ENCODE measurements around the gene CLDN22. TPM values are rescaled to one million over a fixed set of nuclear protein-coding genes. Genes with fewer than 3 reads are reported as not detected.

Gene CLDN22
- total RNA-seq, 5 donors from 2014 or later (not counting 1 experiment from before 2014, with no cell fraction given) = not detected

DNA sequence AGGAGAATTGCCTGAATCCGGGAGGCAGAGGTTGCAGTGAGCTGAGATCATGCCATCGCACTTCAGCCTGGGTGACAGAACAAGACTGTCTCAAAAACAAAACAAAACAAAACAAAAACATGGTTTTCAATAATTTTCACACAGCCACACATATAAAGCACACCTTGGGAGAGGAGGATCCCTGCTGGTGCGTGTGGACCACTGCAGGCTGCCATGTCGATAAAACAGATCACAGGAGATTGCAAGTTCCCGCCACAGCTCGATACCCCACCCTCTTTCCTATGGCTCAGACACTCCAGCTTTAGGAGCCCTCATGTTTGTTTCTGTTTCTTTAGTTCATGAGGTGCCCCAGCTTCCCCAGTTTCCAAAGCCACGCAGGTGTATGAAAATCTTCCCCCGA is 33.5 kb upstream of the CLDN22 start:
- no peak overlapping the region for H3K27ac ChIP-seq (ENCODE audit: low read length)
- Mint-ChIP-seq H3K27ac (no peak overlapping the region), H3K9me3 (no peaks in the 10 kb centered on the region), H3K36me3 (no peaks in the 10 kb centered on the region), H3K27me3 (peaks cover 18 to 20% of the 10 kb centered on the region in 2 donors), H3K4me1 (peaks cover 0 to 13% (median 4%) of the 10 kb centered on the region in 3 donors), H3K4me3 (no peak overlapping the region)
- no peak for DNase-seq
- CTCF ChIA-PET = no interaction called here
- H3K36me3 ChIP-seq (ENCODE audit: control insufficient read depth in 2 of 2, extremely low read depth in 1 of 2, insufficient read depth in 1 of 2, low read length in 1 of 2) = no peaks in the 10 kb centered on the region
- peaks cover 0 to 21% of the 10 kb centered on the region in 2 experiments for H3K27me3 ChIP-seq (replicated peaks in 1 of 2; ENCODE audit: control insufficient read depth in 2 of 2, extremely low read depth in 1 of 2, insufficient read depth in 2 of 2, low read length in 1 of 2)
- POLR2A ChIA-PET = no interaction called here
- WGBS (ENCODE audit: insufficient coverage) = 73% methylated on average over 6 of the region's 8 CpGs
- H3K4me1 ChIP-seq (ENCODE audit: control insufficient read depth in 1 of 2, extremely low read depth in 1 of 2, insufficient read depth in 2 of 2, low read length in 2 of 2) = no peaks in the 10 kb centered on the region
- no peak for ATAC-seq (replicated peaks in 1 of 4)
- H3K9me3 ChIP-seq = no peaks in the 10 kb centered on the region
- H3K4me3 ChIP-seq (ENCODE audit: control insufficient read depth in 1 of 2, extremely low read depth in 1 of 2, low read length in 1 of 2) = no peak overlapping the region

DNA sequence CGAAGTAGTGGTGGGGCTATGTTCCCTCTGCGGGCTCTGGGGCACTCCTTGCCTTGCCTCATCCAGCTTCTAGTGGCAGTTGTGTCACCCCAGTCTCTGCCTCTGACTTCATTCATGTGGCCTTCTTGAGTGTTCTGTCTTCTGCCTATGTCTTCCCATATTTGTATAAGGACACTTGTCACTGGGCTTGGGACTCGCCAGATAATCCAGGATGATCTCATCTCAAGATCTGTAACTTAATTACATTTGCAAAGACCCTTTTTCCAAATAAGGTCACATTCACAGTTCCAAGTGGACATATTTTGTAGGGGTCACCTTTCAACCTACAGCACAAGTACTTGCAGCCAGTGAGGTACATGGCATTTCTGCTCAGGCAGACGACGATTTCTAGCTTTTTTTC is 32.5 kb upstream of the CLDN22 start:
- H3K27ac Mint-ChIP-seq = no peak overlapping the region
- Histone ChIP-seq H3K27me3 (replicated peaks in 1 of 2; ENCODE audit: control insufficient read depth in 2 of 2, extremely low read depth in 1 of 2, insufficient read depth in 2 of 2, low read length in 1 of 2) (peaks cover 0 to 31% of the 10 kb centered on the region in 2 experiments), H3K9me3 (no peaks in the 10 kb centered on the region), H3K36me3 (ENCODE audit: control insufficient read depth in 2 of 2, extremely low read depth in 1 of 2, insufficient read depth in 1 of 2, low read length in 1 of 2) (no peaks in the 10 kb centered on the region), H3K4me3 (ENCODE audit: control insufficient read depth in 1 of 2, extremely low read depth in 1 of 2, low read length in 1 of 2) (no peak overlapping the region), H3K27ac (ENCODE audit: low read length) (no peak overlapping the region), H3K4me1 (ENCODE audit: control insufficient read depth in 1 of 2, extremely low read depth in 1 of 2, insufficient read depth in 2 of 2, low read length in 2 of 2) (no peaks in the 10 kb centered on the region)
- no peaks in the 10 kb centered on the region for H3K9me3 Mint-ChIP-seq
- H3K4me3 Mint-ChIP-seq = no peak overlapping the region
- 100% methylated on average over 1 of the region's 5 CpGs for WGBS (ENCODE audit: insufficient coverage)
- ATAC-seq (replicated peaks in 1 of 4) = no peak
- no peaks in the 10 kb centered on the region for H3K36me3 Mint-ChIP-seq
- no peak for DNase-seq
- POLR2A ChIA-PET = no interaction called here
- H3K27me3 Mint-ChIP-seq = peaks cover 21 to 25% of the 10 kb centered on the region in 2 donors
- CTCF ChIA-PET = no interaction called here
- peaks cover 0 to 13% (median 4%) of the 10 kb centered on the region in 3 donors for H3K4me1 Mint-ChIP-seq

DNA sequence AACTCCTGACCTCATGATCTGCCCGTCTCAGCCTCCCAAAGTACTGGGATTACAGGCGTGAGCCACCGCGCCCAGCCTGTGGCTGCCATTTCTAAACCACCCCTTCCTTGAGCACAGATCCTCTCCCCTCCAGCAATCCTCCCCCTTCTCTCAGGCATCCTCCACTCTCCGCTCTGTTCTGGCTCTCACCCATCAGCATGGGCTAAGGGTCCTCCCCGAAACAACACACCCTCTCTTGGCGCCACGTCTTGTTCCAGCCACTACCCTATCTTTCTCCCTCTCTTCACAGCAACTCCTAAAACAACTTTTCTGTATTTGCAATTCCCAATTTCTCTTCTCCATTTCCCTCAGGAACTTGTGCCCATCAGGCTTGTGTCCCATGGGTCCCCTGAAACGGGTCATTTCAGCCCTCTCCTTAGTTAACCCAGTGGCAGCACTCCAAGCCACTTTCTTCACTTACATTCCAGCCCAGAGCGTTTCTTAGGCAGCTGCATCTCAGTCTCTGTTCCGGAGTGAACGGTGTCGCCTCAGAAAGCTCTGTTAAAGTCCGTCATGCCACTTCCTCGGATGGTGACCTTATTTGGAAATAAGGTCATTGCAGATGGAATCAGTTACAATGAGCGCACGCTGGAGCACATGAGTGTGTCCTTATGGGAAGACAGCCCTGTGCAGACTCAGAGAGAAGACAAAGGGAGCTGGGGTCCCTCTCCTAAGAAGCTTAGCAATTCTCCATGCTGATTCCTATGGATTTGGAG is 30.4 kb upstream of the CLDN22 start:
- H3K27me3 ChIP-seq (replicated peaks in 1 of 2; ENCODE audit: control insufficient read depth in 2 of 2, extremely low read depth in 1 of 2, insufficient read depth in 2 of 2, low read length in 1 of 2) = peaks cover 0 to 34% of the 10 kb centered on the region in 2 experiments
- H3K27ac Mint-ChIP-seq = no peak overlapping the region
- peaks cover 0 to 13% (median 4%) of the 10 kb centered on the region in 3 donors for H3K4me1 Mint-ChIP-seq
- no peak overlapping the region for H3K27ac ChIP-seq (ENCODE audit: low read length)
- no peaks in the 10 kb centered on the region for H3K9me3 ChIP-seq
- H3K36me3 Mint-ChIP-seq = no peaks in the 10 kb centered on the region
- H3K9me3 Mint-ChIP-seq = no peaks in the 10 kb centered on the region
- WGBS (ENCODE audit: insufficient coverage) = 90% methylated on average over 13 of the region's 17 CpGs
- no peaks in the 10 kb centered on the region for H3K36me3 ChIP-seq (ENCODE audit: control insufficient read depth in 2 of 2, extremely low read depth in 1 of 2, insufficient read depth in 1 of 2, low read length in 1 of 2)
- POLR2A ChIA-PET = no interaction called here
- CTCF ChIA-PET = no interaction called here
- no peak for DNase-seq
- no peak overlapping the region for H3K4me3 Mint-ChIP-seq
- no peak overlapping the region for H3K4me3 ChIP-seq (ENCODE audit: control insufficient read depth in 1 of 2, extremely low read depth in 1 of 2, low read length in 1 of 2)
- no peaks in the 10 kb centered on the region for H3K4me1 ChIP-seq (ENCODE audit: control insufficient read depth in 1 of 2, extremely low read depth in 1 of 2, insufficient read depth in 2 of 2, low read length in 2 of 2)
- no peak for ATAC-seq (replicated peaks in 1 of 4)
- peaks cover 22 to 26% of the 10 kb centered on the region in 2 donors for H3K27me3 Mint-ChIP-seq

DNA sequence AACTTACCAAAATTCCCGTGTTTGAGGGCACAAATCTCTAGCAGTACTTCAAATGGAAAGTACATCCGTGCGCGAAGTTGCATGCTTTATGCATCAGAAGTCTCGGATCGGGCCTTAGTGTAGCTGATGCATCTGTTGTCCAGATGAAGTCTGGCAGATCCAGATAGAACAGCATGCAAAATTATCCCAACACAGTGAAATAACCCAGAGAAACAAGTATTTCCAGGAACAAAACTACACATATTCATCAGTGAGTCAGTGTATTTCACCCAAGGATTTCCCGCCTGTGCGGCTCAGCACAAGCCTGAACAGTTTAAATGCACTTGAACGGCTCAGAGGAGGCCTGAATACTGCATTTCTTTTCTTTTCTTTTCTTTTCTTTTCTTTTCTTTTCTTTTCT is 29.6 kb upstream of the CLDN22 start:
- Histone ChIP-seq H3K36me3 (ENCODE audit: control insufficient read depth in 2 of 2, extremely low read depth in 1 of 2, insufficient read depth in 1 of 2, low read length in 1 of 2) (no peaks in the 10 kb centered on the region), H3K27ac (ENCODE audit: low read length) (no peak overlapping the region), H3K4me3 (ENCODE audit: control insufficient read depth in 1 of 2, extremely low read depth in 1 of 2, low read length in 1 of 2) (no peak overlapping the region), H3K9me3 (no peaks in the 10 kb centered on the region), H3K4me1 (ENCODE audit: control insufficient read depth in 1 of 2, extremely low read depth in 1 of 2, insufficient read depth in 2 of 2, low read length in 2 of 2) (no peaks in the 10 kb centered on the region), H3K27me3 (replicated peaks in 1 of 2; ENCODE audit: control insufficient read depth in 2 of 2, extremely low read depth in 1 of 2, insufficient read depth in 2 of 2, low read length in 1 of 2) (peaks cover 0 to 41% of the 10 kb centered on the region in 2 experiments)
- CTCF ChIA-PET = no interaction called here
- Mint-ChIP-seq H3K27ac (no peak overlapping the region), H3K9me3 (no peaks in the 10 kb centered on the region), H3K4me1 (peaks cover 0 to 13% (median 4%) of the 10 kb centered on the region in 3 donors), H3K36me3 (no peaks in the 10 kb centered on the region), H3K27me3 (peaks cover 23 to 28% of the 10 kb centered on the region in 2 donors), H3K4me3 (no peak overlapping the region)
- WGBS (ENCODE audit: insufficient coverage) = 100% methylated on average over 4 of the region's 9 CpGs
- DNase-seq (no peak), ATAC-seq (replicated peaks in 1 of 4) (no peak)
- POLR2A ChIA-PET = no interaction called here

DNA sequence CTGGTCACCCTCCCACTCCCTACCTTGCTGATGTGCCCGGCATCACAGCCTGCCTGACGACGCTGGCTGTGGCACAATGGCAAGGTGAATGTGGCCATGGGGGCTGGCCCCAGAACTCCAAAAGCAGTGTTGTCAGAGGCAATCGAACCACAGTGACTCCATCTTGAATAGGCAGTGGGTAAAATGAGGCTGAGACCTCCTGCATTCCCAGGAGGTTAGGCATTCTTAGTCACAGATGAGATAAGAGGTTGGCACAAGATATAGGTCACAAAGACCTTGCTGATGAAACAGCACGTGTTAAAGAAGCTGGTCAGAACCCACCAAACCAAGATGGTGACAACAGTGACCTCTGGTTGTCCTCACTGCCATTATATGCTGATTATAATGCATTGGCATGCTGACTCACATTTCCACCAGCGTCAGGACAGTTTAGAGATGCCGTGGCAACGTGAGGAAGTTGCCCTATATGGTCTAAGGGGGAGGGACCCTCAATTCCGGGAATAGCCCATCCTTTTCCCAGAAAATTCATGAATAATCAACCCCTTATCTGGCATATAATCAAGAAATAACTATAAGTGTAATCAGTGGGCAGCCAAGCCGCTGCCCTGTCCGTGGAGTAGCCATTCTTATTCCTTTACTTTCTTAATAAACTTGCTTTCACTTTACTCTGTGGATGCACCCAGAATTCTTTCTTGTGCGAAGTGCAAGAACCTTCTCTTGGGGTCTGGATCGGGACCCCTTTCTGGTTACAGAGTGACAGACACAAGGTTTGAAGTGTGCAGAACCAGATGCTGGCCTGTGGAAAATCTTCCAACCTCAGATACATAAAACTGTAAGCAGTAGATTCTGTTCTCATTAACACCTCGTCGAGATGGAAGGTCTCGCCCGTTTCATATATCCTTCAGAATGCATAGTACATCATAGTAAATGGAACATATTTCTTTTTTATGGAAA is 28.9 kb upstream of the CLDN22 start:
- no peak for ATAC-seq (replicated peaks in 1 of 4)
- H3K27me3 ChIP-seq (replicated peaks in 1 of 2; ENCODE audit: control insufficient read depth in 2 of 2, extremely low read depth in 1 of 2, insufficient read depth in 2 of 2, low read length in 1 of 2) = peaks cover 0 to 43% of the 10 kb centered on the region in 2 experiments
- peaks cover 0 to 13% (median 4%) of the 10 kb centered on the region in 3 donors for H3K4me1 Mint-ChIP-seq
- H3K4me3 ChIP-seq (ENCODE audit: control insufficient read depth in 1 of 2, extremely low read depth in 1 of 2, low read length in 1 of 2) = no peak overlapping the region
- H3K9me3 Mint-ChIP-seq = no peaks in the 10 kb centered on the region
- DNase-seq = no peak
- H3K4me3 Mint-ChIP-seq = no peak overlapping the region
- ChIA-PET POLR2A (no interaction called here), CTCF (no interaction called here)
- H3K9me3 ChIP-seq = no peaks in the 10 kb centered on the region
- H3K36me3 ChIP-seq (ENCODE audit: control insufficient read depth in 2 of 2, extremely low read depth in 1 of 2, insufficient read depth in 1 of 2, low read length in 1 of 2) = no peaks in the 10 kb centered on the region
- H3K4me1 ChIP-seq (ENCODE audit: control insufficient read depth in 1 of 2, extremely low read depth in 1 of 2, insufficient read depth in 2 of 2, low read length in 2 of 2) = no peaks in the 10 kb centered on the region
- H3K27ac Mint-ChIP-seq = no peak overlapping the region
- H3K27ac ChIP-seq (ENCODE audit: low read length) = no peak overlapping the region
- peaks cover 29 to 32% of the 10 kb centered on the region in 2 donors for H3K27me3 Mint-ChIP-seq
- no peaks in the 10 kb centered on the region for H3K36me3 Mint-ChIP-seq
- WGBS (ENCODE audit: insufficient coverage) = 69% methylated on average over 7 of the region's 17 CpGs

DNA sequence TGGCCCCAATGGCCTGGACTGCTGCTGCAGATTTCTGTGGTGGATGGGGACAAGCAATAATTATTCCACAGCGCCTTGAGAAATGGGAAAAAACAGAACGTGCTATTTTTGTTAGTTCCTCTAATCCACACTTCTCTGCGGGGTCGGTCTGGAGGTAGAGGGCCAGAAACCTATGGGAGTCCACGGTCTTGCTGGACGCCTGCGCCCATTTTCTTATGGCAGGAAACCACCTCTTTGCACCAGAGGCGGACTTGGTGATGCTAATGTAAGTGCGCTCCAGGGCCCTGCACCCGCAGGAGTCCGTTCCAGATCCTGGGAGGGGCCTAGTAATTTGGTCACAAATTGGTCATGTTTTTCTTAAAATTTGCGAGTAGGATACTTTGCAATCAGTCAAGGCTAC is 28.1 kb upstream of the CLDN22 start:
- Mint-ChIP-seq H3K4me3 (no peak overlapping the region), H3K9me3 (no peaks in the 10 kb centered on the region), H3K27ac (no peak overlapping the region), H3K36me3 (no peaks in the 10 kb centered on the region), H3K4me1 (peaks cover 0 to 15% (median 6%) of the 10 kb centered on the region in 3 donors), H3K27me3 (peaks cover 30 to 34% of the 10 kb centered on the region in 2 donors)
- no peaks in the 10 kb centered on the region for H3K9me3 ChIP-seq
- no peaks in the 10 kb centered on the region for H3K36me3 ChIP-seq (ENCODE audit: control insufficient read depth in 2 of 2, extremely low read depth in 1 of 2, insufficient read depth in 1 of 2, low read length in 1 of 2)
- H3K27me3 ChIP-seq (replicated peaks in 1 of 2; ENCODE audit: control insufficient read depth in 2 of 2, extremely low read depth in 1 of 2, insufficient read depth in 2 of 2, low read length in 1 of 2) = peaks cover 0 to 50% of the 10 kb centered on the region in 2 experiments
- CTCF ChIA-PET = no interaction called here
- WGBS (ENCODE audit: insufficient coverage) = 74% methylated on average over 6 of the region's 12 CpGs
- H3K4me1 ChIP-seq (ENCODE audit: control insufficient read depth in 1 of 2, extremely low read depth in 1 of 2, insufficient read depth in 2 of 2, low read length in 2 of 2) = no peaks in the 10 kb centered on the region
- no peak for DNase-seq
- ATAC-seq (replicated peaks in 1 of 4) = no peak
- H3K4me3 ChIP-seq (ENCODE audit: control insufficient read depth in 1 of 2, extremely low read depth in 1 of 2, low read length in 1 of 2) = no peak overlapping the region
- H3K27ac ChIP-seq (ENCODE audit: low read length) = no peak overlapping the region
- POLR2A ChIA-PET = no interaction called here
